Gastroesophageal sphincter (tissue), 4 donors: ENCODE data around the gene RABGAP1. TPM values are rescaled to one million over a fixed set of nuclear protein-coding genes. Genes with fewer than 3 reads are reported as not detected.

Experiments used
- ATAC-seq: fragments of 150-250 bp; one replicate; pipeline ENCODE4 v1.9.1; 2016; ENCODE audit warnings: mild to moderate bottlenecking, moderate library complexity
- H3K27ac ChIP-seq, 4 donors: fragments of 200-600 bp; sonication (generic) in 3 of 4; 1 replicate in 3 of 4; 2 replicates in 1 of 4; pipeline ENCODE4 v1.5.1; 2016 to 2019
- H3K27me3 ChIP-seq: fragments of 200-600 bp; sonication (generic); one replicate; pipeline ENCODE4 v1.5.1; 2019
- H3K36me3 ChIP-seq, 2 donors: fragments of 200-600 bp; sonication (generic); one replicate each; pipeline ENCODE4 v1.5.1; 2019; ENCODE audit warnings: control low read depth in 1 of 2
- H3K4me1 ChIP-seq, 3 donors: fragments of 200-600 bp; sonication (generic); 1 replicate in 2 of 3; 2 replicates in 1 of 3; pipeline ENCODE4 v1.5.1; 2016 to 2019; ENCODE audit warnings: control low read depth in 2 of 3
- H3K4me3 ChIP-seq, 2 donors: fragments of 200-600 bp; sonication (generic); one replicate each; pipeline ENCODE4 v1.5.1; 2019; ENCODE audit warnings: mild to moderate bottlenecking in 1 of 2, moderate library complexity in 1 of 2
- H3K9me3 ChIP-seq, 3 donors: fragments of 200-600 bp; sonication (generic); one replicate each; pipeline ENCODE4 v1.5.1; 2017 to 2019; ENCODE audit warnings: control low read depth in 2 of 3
- CTCF ChIP-seq, 4 experiments: fragments of 200-600 bp in 2 of 4; fragments of 450-650 bp in 2 of 4; sonication (generic) in 1 of 4; IDR thresholded peaks; one replicate each; pipeline ENCODE4 v1.5.1; 2017 to 2019; ENCODE audit warnings: antibody characterized with exemption in 4 of 4, mild to moderate bottlenecking in 2 of 4, moderate library complexity in 2 of 4
- EP300 ChIP-seq: sonication (generic); formaldehyde crosslinking; IDR thresholded peaks from one replicate; pipeline ENCODE4 v1.6.1; 2017; ENCODE audit warnings: antibody characterized with exemption, mild to moderate bottlenecking
- POLR2A ChIP-seq, 2 donors: fragments of 450-650 bp; IDR thresholded peaks; one replicate each; pipeline ENCODE4 v1.6.1; 2017; ENCODE audit warnings: antibody characterized with exemption in 2 of 2, mild to moderate bottlenecking in 2 of 2, moderate library complexity in 1 of 2
- POLR2AphosphoS5 ChIP-seq: sonication (generic); formaldehyde crosslinking; IDR thresholded peaks from one replicate; pipeline ENCODE4 v1.6.1; 2017; ENCODE audit warnings: antibody characterized with exemption
- WGBS, 2 donors: methylation state at CpG; one replicate each; pipeline ENCODE4 v1.1.5; 2018; ENCODE audit warnings: low coverage in 1 of 2; 5-methylcytosine and 5-hydroxymethylcytosine counted together
- total RNA-seq, 4 donors: library from RNA; depleted of rRNA; stranded (reverse); fragments of >200 nt; gene quantifications; one replicate each; pipeline ENCODE4 v1.1.0, GENCODE V29; 2016

The RABGAP1 gene
- total RNA-seq, 4 donors from 2014 or later: 61.2 to 139 (median 82.9) TPM

GRCh38 chr9:123053711-123054110, 112.9 kb downstream of the RABGAP1 start:
- no peak for ATAC-seq
- Histone ChIP-seq H3K9me3 (no peaks in the 10 kb centered on the region), H3K36me3 (peaks cover under 1 to 15% of the 10 kb centered on the region in 2 donors), H3K4me3 (no peak overlapping the region), H3K27me3 (no peaks in the 10 kb centered on the region), H3K4me1 (peaks cover 3 to 66% (median 21%) of the 10 kb centered on the region in 3 donors), H3K27ac (peak overlapping the region; percentile 29 to 65 (median 59))
- TF ChIP-seq EP300 (no peak), CTCF (IDR thresholded peaks at IDR 0.05) (no peak), POLR2AphosphoS5 (no peak), POLR2A (IDR thresholded peaks at IDR 0.05) (no peak)
- 12 to 36% methylated on average over 2 of the region's 2 CpGs for WGBS, 2 donors

- Histone ChIP-seq H3K9me3 (no peaks in the 10 kb centered on the region), H3K4me3 (no peak overlapping the region), H3K27me3 (no peaks in the 10 kb centered on the region), H3K36me3 (peaks cover 0 to 32% of the 10 kb centered on the region in 2 donors), H3K4me1 (peaks cover 0 to 41% (median 0%) of the 10 kb centered on the region in 3 donors), H3K27ac (no peak overlapping the region)
- ATAC-seq: peak; percentile 28
- WGBS, 2 donors: 92% methylated on average over 1 of the region's 1 CpG; no CpG with 5 or more reads in 1 of the 2 donors
- TF ChIP-seq POLR2AphosphoS5 (peak; percentile 77), POLR2A (IDR thresholded peaks at IDR 0.05) (no peak), CTCF (IDR thresholded peaks at IDR 0.05) (no peak)
Measured at GRCh38 chr9:123058834-123059233, 118.0 kb downstream of the RABGAP1 start.

- H3K4me3 ChIP-seq: no peak overlapping the region
- no peaks in the 10 kb centered on the region for H3K9me3 ChIP-seq
- no peak for ATAC-seq
- H3K4me1 ChIP-seq: peaks cover 0 to 38% (median 0%) of the 10 kb centered on the region in 3 donors
- 94 to 100% methylated on average over 1 to 9 of the region's 9 CpGs for WGBS, 2 donors
- H3K36me3 ChIP-seq: peaks cover 0 to 32% of the 10 kb centered on the region in 2 donors
- no peaks in the 10 kb centered on the region for H3K27me3 ChIP-seq
- H3K27ac ChIP-seq: no peak overlapping the region
- no peak for TF ChIP-seq POLR2A (IDR thresholded peaks at IDR 0.05)
Measured at GRCh38 chr9:123059472-123060220, 118.8 kb downstream of the RABGAP1 start.

- Histone ChIP-seq H3K9me3 (no peaks in the 10 kb centered on the region), H3K27ac (no peak overlapping the region), H3K4me1 (peaks cover 0 to 28% (median 0%) of the 10 kb centered on the region in 3 donors), H3K4me3 (no peak overlapping the region), H3K36me3 (peaks cover 0 to 36% of the 10 kb centered on the region in 2 donors), H3K27me3 (no peaks in the 10 kb centered on the region)
- ATAC-seq: no peak
- 100% methylated on average over 1 of the region's 7 CpGs; no CpG with 5 or more reads in 1 of the 2 donors for WGBS, 2 donors
- no peak for TF ChIP-seq POLR2A (IDR thresholded peaks at IDR 0.05)
- no peak for TF ChIP-seq EP300
- TF ChIP-seq CTCF (IDR thresholded peaks at IDR 0.05): no peak
- TF ChIP-seq POLR2AphosphoS5: no peak
Measured at GRCh38 chr9:123061216-123061615, 120.4 kb downstream of the RABGAP1 start.

- Histone ChIP-seq H3K27me3 (no peaks in the 10 kb centered on the region), H3K4me3 (no peak overlapping the region), H3K36me3 (peaks cover 0 to 47% of the 10 kb centered on the region in 2 donors), H3K27ac (peak overlapping the region in 1 of 4 donors; percentile 38), H3K4me1 (peaks cover 0 to 27% (median 0%) of the 10 kb centered on the region in 3 donors), H3K9me3 (no peaks in the 10 kb centered on the region)
- ATAC-seq: no peak
- no peak for TF ChIP-seq EP300
- 44 to 72% methylated on average over 1 to 7 of the region's 7 CpGs for WGBS, 2 donors
Measured at GRCh38 chr9:123062351-123063176, 121.7 kb downstream of the RABGAP1 start.
